Effector CD8-positive, alpha-beta T cell (primary cell): Measurements from ENCODE around the gene OTOG.

Experiments used
- DNase-seq: peaks from one replicate; lab custom pipeline; 2025; lab: John Stamatoyannopoulos, UW
- total RNA-seq, 4 experiments: gene quantifications; one replicate each; lab custom pipeline; 2026; lab: John Stamatoyannopoulos, UW

The OTOG gene, protein sequence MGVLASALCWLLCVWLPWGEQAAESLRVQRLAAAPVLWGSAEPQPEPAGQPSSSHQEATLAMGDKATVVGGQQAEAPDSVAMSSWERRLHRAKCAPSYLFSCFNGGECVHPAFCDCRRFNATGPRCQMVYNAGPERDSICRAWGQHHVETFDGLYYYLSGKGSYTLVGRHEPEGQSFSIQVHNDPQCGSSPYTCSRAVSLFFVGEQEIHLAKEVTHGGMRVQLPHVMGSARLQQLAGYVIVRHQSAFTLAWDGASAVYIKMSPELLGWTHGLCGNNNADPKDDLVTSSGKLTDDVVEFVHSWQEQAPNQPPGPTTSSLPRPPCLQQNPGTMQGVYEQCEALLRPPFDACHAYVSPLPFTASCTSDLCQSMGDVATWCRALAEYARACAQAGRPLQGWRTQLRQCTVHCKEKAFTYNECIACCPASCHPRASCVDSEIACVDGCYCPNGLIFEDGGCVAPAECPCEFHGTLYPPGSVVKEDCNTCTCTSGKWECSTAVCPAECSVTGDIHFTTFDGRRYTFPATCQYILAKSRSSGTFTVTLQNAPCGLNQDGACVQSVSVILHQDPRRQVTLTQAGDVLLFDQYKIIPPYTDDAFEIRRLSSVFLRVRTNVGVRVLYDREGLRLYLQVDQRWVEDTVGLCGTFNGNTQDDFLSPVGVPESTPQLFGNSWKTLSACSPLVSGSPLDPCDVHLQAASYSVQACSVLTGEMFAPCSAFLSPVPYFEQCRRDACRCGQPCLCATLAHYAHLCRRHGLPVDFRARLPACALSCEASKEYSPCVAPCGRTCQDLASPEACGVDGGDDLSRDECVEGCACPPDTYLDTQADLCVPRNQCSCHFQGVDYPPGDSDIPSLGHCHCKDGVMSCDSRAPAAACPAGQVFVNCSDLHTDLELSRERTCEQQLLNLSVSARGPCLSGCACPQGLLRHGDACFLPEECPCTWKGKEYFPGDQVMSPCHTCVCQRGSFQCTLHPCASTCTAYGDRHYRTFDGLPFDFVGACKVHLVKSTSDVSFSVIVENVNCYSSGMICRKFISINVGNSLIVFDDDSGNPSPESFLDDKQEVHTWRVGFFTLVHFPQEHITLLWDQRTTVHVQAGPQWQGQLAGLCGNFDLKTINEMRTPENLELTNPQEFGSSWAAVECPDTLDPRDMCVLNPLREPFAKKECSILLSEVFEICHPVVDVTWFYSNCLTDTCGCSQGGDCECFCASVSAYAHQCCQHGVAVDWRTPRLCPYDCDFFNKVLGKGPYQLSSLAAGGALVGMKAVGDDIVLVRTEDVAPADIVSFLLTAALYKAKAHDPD (N-terminal part only)
- total RNA-seq: 0 to 0.09 (median 0) reads per million in 4 experiments

DNA sequence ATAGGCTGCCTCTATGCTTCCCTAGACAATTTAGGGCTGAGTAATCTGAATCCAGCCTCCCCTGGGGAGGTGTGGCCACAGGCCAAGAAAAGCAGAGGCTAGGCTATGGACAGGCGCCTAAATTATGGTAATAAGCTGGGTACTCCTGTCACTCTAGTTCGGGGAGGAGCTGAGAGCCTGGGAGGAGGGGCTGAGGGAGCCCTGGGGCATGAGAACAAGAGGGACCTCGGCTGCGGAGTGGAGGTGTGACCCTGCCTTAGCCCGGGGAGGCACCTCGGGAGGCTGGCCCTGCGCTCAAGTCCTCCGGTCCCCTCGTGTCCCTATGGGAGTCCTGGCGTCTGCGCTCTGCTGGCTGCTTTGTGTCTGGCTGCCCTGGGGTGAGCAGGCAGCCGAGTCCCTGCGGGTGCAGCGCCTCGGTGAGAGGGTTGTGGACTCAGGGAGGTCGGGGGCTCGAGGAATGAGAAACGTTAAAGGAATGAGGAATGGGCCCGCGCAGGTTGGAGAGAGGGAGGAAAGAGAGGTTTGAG, at the start of gene OTOG:
Gene OTOG (plus strand): TSS at position 209 of the 527 bp plus-strand sequence. CDS start 114 bp downstream, at position 323.
- no peak for DNase-seq

DNA sequence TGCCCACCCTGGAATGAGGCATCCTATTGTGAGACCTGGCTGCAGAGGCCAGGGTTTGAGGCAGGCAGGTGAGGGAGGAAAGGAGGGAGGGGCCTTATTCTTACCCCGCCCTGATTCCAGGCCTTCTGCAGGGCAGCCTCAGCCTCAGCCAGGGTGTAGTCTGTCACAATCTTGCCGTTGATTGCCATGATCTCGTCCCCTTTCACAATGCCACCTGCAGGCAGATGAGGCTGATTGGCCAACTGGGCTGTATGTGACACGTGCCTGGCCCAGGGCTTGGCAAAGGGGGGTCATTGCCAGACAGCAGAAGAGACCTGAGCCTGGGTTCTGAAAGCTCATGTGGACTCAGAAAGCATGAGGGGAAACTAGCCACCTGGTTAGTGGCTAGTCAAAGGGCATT, 49.0 kb upstream of the OTOG start:
- no peak for DNase-seq

DNA sequence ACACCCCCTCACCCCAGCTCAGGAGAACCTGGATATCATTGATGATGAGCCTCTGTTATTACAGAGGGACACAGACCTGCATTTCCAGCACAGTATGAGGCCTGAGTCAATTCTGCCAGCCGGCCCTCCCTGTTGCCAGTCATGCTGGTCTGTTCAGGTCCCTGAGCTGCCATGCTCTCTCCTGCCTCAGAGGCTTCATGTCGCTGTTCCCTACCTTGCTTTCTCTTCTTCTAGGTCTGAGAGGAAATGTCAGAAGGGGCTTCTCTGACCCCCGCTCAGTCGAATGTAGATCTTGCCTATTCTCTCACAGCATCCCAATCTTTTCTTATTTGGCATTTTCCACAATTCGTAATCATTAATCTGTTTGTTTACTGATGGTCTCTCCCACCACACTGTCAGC, 48.6 kb upstream of the OTOG start:
- DNase-seq: no peak

DNA sequence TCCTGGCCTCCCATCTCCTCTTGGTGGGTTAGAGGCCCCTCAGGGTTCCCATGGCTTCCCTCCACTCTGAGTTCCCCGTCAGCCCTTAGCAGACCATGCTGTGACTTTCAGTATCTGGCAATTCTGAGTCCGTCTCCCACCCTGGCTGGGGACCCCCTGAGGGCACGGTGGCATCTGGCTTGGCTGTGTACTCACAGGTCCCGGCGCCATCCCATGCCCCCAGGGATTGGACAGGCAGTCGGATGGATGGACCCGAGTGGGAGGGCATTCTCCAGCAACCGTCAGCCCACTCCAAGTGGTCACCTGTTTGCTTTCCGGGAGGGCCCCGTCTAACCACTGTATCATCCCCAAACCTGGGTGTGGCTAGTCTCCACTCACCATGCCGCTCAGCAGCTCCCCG, 46.4 kb upstream of the OTOG start:
- DNase-seq: no peak

DNA sequence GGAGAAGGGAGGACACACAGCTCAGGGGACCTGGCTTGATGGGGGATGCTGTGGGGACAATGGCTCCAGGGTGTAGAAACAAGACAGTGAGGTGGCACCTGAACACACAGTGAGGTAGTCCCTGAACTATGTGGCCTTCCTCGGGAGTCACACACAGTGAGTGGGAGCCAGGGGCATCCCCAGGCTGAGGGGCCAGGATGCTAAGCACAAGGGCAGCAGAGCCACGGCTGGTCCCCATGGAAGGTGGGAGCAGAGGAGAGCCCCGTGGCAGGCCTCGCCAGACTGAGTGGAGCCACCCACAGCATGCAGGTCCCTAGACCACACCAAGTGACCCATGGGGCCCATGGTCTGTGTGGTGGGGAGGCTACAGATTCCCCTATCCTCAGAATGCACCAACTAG, 44.4 kb upstream of the OTOG start:
- DNase-seq: no peak

DNA sequence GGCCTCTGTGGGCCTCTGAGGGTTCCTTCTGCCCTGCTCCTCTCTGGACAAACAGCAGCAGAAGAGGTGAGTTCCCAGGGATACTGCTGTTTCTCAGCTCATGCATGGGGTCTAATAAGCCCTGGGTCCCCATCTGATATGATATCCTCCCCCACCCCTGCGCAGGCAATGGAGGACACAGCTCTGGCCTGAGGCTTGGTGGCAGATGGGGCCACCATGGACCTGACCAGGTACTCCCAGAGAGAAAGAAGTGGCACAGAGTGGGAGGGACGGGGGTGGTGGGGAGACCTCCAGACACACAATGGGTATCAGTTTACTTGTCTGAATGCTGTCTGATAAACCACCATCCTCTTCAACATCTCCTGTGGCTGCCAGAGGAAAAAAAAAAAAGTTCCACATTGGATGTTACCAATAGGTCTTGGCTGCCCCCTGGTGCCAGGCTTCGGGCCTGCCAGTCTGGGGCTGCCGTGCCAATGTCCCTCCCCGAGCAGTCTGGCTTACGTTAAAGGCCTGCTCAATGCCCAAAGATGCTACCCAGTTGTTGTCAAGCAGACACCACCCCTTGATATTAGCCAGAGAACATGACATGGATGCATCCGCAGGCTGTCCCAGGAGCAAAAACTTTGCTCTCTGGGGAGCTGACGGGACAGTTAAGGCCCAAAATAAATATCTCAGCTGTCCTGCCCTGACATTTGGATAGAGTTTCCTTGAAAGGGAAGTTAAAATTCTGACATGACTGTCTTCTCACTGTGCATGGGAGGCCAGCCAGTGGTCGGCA, 42.5 kb upstream of the OTOG start:
- DNase-seq: peak; percentile 71

DNA sequence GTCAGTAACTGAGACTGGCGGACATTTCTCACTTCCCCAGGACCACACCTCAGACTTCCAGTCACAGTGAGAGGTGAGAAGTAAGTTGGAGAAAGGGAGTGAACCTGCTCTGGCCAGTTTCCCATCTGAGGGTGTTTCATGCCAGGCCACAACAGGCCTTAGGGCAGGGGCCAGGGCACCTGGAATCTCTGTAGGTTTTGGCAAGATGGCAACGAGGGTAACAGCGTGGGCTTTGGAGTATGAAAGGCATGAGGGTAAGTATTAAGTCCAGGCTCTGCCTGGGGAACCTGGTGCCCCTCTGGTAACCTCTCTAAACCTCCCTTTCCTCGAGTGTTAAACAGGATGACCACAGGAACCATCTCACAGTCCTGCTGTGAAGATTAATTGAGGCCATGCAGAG, 41.9 kb upstream of the OTOG start:
- DNase-seq: no peak

DNA sequence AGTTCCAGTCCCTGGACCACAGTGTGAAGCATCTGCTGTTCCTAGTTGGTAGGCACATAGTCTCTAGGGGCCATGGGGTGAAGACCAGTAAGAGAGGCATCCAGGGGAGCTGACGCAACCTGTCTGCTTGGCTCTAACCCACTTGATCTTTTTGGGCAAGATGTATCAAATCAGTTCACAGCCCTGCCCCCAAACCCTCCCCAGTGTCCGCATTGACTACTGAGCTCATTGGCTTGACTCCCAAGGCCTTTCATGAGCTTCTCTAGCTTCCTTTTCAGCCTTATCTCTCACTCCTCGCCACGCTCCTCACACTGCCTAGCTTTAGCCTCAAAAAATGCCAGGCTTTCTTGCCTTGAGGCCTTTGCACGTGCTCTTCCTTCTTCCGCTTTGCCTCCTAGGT, 40.7 kb upstream of the OTOG start:
- DNase-seq: no peak

DNA sequence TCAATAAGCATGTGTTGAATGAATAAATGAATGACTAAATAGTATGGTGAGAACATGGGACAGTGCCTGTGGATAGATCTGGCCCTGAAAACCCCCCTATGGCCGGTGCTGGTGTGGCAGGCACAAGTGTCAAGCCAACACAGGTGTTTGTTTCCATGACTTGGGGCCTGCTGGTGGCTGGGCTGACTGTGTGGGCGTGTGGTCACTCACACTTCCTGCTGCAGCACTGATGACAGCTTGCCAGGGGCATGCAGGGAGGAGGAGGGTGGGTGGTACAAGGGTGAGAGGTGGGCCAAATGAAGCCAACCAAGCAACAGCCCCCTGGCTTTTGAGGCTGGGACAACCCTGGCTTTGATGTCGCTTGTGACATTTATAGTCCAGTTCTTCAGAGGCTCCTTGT, 40.1 kb upstream of the OTOG start:
- DNase-seq: no peak

DNA sequence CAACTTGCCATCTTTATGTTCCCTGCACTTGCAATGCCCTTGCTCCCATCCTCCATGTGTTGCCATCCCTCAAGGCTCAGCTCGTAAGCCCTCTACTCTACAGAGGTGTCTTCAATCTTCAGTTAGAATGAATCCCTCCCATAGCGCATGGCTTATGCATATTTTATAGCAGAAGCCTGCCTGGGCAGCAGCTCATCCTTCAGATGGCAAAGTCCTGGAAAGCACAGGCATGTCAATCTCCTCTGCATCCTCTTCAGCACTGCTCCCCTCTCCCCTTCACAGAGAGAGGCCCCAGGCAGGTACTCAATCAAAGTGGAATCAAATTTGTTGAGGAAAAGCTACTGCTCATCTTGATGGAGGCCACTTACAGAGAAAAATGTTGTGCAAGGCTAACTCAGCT, 39.3 kb upstream of the OTOG start:
- DNase-seq: no peak

DNA sequence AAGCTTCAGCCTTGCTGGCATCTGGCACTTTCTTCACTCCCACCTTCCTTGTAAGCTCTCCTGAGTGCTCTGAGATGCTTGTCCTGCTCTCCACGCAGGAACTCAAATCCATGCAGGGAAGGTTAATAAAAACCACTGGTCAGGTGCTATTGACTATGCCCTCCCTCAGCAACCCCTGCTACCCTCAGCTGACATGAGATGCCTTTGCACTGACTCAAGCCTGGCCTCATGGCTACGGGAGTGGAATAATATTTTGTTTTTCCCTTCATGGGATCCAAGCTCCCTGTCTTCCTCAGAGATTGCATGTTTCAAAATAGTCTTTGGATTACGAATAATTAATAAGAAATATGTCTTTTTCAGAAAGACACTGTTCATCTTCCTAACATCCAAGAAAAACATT, 38.8 kb upstream of the OTOG start:
- no peak for DNase-seq

DNA sequence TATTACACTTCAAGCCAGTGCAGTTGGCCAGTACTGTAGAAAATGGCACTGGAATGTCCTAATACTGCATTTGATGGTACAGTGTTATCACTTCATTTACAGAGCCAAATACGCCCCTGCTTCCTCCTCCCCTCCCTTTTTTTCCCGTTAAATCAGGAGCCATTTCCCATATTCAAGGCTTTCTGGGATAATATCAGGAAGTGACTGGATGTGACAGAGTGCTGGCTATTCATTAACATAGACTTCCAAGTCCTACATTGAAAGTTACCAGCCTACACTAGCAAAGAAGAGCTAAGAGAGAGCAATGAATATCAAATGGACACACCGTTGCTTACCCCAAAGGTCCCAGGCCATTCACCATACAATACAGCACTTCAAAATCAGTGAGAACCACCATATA, 38.3 kb upstream of the OTOG start:
- no peak for DNase-seq

DNA sequence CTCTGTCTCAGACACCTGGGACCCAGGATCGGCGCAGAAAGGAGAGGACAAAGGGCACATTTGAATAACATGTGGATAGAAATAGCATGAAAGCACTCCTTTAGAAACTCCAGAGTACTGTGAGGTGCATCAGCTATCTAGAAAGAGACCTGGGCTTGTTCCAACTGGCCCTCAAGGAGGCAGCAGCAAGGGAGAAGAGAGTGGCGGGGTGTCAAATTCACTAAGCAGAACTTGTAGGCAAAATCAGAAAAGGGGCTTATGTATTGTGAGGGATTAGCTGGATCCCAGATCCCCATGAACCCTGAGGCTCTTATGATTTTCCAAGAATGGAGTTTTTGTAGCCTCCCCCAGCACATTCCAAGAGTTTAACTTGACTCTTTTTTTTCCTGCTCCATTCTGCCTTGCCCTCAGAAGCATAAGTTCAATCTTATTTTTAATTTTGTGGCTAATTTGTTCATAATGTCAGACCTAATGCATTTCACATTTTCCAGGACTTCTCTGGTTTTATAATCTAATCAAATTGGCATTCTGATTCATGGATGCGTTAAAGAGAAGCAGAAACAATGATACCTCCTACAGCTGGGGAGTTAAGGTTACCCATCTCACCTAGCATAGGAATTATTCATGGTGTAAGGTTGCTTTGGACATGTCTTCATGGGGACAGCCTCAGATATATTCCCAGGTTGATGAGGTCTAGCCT, 36.4 kb upstream of the OTOG start:
- DNase-seq: no peak

DNA sequence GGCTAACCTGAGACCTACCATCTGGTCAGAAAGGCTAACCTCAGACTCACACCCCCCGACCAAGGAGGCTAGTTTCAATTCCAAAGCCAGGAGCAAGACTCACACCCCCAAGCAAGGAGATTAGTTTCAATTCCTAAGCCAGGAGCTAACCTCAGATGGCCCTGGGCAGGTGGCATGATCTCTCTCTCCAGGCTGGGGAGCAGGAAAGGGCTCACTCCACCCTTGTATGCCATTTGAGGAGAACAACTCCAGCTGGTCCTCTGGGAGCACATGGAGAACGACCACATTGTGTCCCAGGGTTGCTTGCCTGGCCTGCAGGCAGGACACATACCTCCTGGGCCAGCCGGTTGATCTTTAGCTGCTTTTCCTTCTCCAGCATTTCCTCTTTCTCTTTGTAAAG, 35.5 kb upstream of the OTOG start:
- no peak for DNase-seq

DNA sequence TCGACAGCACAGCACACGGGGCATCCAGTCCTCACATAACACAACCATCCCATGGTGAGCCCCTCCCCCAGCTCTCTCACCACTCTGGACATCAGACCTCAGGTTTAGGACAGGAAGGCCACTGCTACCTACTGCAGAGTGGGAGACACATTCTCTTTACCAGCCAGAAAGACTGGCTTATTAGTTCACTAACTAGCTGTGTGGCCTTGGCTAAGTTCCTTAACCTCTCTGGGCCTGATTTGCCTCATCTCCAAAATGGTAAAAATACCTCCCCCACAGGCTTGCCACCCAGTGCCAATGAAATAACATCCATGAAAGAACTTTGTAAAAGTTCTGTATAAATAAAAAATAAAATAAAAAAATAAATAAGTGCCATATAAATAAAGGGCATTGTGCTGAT, 35.0 kb upstream of the OTOG start:
- DNase-seq: no peak

DNA sequence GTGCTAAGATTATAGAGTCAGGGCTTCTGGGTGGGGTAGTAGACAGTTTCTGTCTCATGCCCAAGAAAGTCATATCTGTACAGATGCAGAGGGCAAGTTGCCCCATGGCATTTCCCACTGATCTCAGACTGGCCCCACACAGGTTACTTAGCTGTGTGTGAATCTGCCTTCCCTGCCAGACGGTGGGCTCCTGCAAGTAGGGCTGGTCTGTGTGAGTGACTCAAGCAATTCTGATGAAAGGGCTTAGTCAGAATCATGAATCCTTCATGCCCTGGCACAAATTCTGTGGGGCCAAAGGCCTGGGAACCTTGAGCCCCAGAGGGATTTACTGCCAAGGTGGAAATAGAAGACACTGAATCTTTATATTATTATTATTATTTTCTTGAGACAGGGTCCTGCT, 33.2 kb upstream of the OTOG start:
- no peak for DNase-seq

DNA sequence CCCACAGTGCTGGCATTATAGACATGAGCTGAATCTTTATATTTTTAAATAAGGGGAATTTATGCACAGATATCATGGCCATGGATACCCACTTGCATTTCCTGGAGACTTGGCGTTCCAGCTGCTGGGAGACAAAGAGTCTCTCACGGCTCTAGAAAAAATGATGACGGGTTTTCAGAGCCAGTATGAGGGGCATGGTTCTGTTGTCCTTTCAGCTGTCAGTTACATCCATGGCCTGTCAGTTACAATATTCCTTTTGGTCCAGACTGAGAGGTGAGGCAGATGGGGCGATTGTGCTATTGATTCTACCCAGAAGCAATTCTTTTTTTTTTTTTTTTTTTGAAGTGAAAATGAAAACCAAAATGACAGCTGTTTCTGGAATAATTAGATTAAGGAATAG, 32.6 kb upstream of the OTOG start:
- no peak for DNase-seq

DNA sequence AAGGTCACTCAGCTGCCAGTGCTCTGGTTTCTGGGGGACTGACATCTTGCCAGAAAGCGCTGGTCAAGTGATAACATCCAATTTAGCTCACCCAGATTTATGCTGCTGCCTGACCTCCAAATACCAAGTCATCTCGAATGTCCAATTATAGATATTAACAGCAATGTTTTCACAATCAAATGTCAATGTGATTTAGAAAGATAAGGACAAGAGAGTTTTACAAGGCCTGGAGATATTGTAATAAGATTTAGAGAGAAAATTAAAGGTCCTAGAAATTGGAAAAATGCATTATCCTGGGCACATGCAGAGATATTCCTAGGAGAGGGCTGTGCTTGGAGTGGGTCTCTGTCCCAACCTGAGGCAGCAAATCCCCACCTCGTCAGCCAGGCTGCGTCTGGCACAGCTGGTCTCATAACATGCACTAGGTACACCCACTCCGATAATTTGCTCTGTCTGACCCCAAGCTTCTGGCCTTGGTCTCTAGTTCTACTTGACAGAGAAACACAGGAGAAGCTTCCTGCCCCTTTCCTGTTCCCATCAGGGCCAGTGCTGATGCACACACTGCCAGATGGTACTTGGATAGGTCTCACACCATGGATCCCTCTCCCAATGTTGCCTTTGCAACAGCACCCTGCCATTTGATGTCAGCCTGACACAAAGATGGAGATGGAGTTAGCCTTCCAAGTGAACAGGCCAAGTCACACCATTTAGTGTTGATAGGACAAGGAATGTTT, 31.4 kb upstream of the OTOG start:
- DNase-seq: no peak

DNA sequence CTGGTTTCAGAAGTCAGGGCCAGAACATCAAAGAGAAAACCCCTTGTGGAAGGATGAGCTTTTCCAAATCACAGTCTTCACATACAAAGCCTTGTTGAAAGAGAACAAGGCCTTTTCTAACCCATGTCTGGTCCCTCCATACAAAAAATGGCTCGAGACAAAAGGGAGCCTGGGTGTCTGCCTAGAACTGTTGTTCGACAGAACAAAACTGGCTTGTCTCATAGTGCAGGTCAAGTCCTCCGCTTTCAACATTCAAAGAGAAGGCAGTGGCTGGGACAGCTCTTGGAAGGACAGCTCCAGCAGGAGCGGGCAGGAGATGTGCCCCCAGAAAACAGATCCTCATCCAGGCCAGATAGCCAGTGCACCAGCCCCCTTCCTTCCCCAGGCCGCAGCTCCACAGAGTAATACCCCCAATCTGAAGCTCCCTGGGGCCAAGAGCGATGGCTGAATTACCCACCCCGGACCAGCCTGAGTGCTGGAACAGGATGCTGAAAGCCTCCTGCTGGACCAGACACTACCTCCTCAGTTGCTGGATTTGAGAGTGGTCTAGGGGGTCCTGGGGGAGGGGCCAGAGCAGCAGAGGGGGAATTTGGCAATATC, 30.4 kb upstream of the OTOG start:
- DNase-seq: no peak
